ENCODE results near the gene SEPTIN7.

The SEPTIN7 gene

GRCh38 chr7:35825974-35826373 lies 25.1 kb downstream of the SEPTIN7 start:
- no peak for DNase-seq (ENCODE audit: low read depth, low spot score)
- H3K27ac ChIP-seq, result no peak overlapping the region

- DNase-seq (ENCODE audit: low read depth, low spot score), result no peak
- H3K27ac ChIP-seq, result peak overlapping the region; percentile 19
Observed at GRCh38 chr7:35826751-35827150, 25.9 kb downstream of the SEPTIN7 start.

GRCh38 chr7:35828817-35829216 lies 28.0 kb downstream of the SEPTIN7 start:
- no peak for DNase-seq (ENCODE audit: low read depth, low spot score)
- H3K27ac ChIP-seq, result peak overlapping the region; percentile 50

GRCh38 chr7:35831208-35831607 lies 30.4 kb downstream of the SEPTIN7 start:
- DNase-seq (ENCODE audit: low read depth, low spot score), result no peak
- no peak overlapping the region for H3K27ac ChIP-seq

GRCh38 chr7:35839860-35840854 lies 39.3 kb downstream of the SEPTIN7 start:
- no peak for DNase-seq (ENCODE audit: low read depth, low spot score)
- peak overlapping the region; percentile 11 for H3K27ac ChIP-seq

- H3K27ac ChIP-seq, result no peak overlapping the region
Observed at GRCh38 chr7:35846816-35847412, 46.1 kb downstream of the SEPTIN7 start.

GRCh38 chr7:35848725-35849124 lies 47.9 kb downstream of the SEPTIN7 start:
- DNase-seq (ENCODE audit: low read depth, low spot score), result no peak
- H3K27ac ChIP-seq, result no peak overlapping the region

More at GRCh38 chr7:35846816-35847412, 46.1 kb downstream of the SEPTIN7 start:
- DNase-seq (ENCODE audit: low read depth, low spot score), result no peak

GRCh38 chr7:35849158-35849831 lies 48.4 kb downstream of the SEPTIN7 start:
- no peak overlapping the region for H3K27ac ChIP-seq
- DNase-seq (ENCODE audit: low read depth, low spot score), result no peak

- H3K27ac ChIP-seq, result no peak overlapping the region
- no peak for DNase-seq (ENCODE audit: low read depth, low spot score)
Observed at GRCh38 chr7:35849954-35850353, 49.1 kb downstream of the SEPTIN7 start.
